GM13976 (cell line): ENCODE measurements around the gene VANGL2.

Experiments used
- DNase-seq: peaks from one replicate; pipeline ENCODE4 v3.0.0; 2012; ENCODE audit warnings: low spot score
- CTCF ChIP-seq: IDR thresholded peaks from 2 replicates; pipeline ENCODE4 v1.5.1; 2012; ENCODE audit warnings: borderline replicate concordance, mild to moderate bottlenecking; ENCODE audit not compliant: insufficient read depth; ENCODE audit errors: extremely low read depth, missing control alignments, control extremely low read depth
- in situ Hi-C: fragments of 300-500 bp; cut with MboI; formaldehyde crosslinking; loops from one replicate; pipeline ENCODE4 v1.12.0; 2022; ENCODE audit warnings: low sequenced_read_pairs, mixed read lengths, inconsistent platforms; ENCODE audit not compliant: unreplicated experiment

Gene VANGL2

GRCh38 chr1:160472112-160472511 lies 71.7 kb downstream of the VANGL2 start:
- TF ChIP-seq CTCF: no peak
- DNase-seq: no peak
- in situ Hi-C loops: no loop called here

- no peak for TF ChIP-seq CTCF
- DNase-seq: no peak
- in situ Hi-C loops: no loop called here
Observed at GRCh38 chr1:160474392-160475242, 74.3 kb downstream of the VANGL2 start.
